Measurements from ENCODE around the gene CIAO3.
"Not testable (repeated sequence)": the region's sequence is repeated elsewhere in the genome, so short reads cannot be mapped to it uniquely, and the experiment has no call there.

Gene CIAO3

GRCh38 chr16:756428-756827 is 15.6 kb upstream of the CIAO3 start:
- Mint-ChIP-seq H3K4me1 (ENCODE audit: low read depth) (no peaks in the 10 kb centered on the region), H3K9me3 (no peaks in the 10 kb centered on the region), H3K4me3 (no peak overlapping the region), H3K27me3 (ENCODE audit: low read depth) (peaks cover 10% of the 10 kb centered on the region), H3K36me3 (ENCODE audit: low read depth) (no peaks in the 10 kb centered on the region), H3K27ac (no peak overlapping the region)

- H3K4me1 Mint-ChIP-seq (ENCODE audit: low read depth) = no peaks in the 10 kb centered on the region
- peaks cover 10% of the 10 kb centered on the region for H3K27me3 Mint-ChIP-seq (ENCODE audit: low read depth)
- no peak overlapping the region for H3K27ac Mint-ChIP-seq
- H3K9me3 Mint-ChIP-seq = no peaks in the 10 kb centered on the region
- H3K4me3 Mint-ChIP-seq = no peak overlapping the region
- H3K36me3 Mint-ChIP-seq (ENCODE audit: low read depth) = no peaks in the 10 kb centered on the region
These were observed 13.9 kb upstream of the CIAO3 start for GRCh38 chr16:754656-755055.

- H3K27me3 Mint-ChIP-seq (ENCODE audit: low read depth) = peaks cover 10% of the 10 kb centered on the region
- H3K4me3 Mint-ChIP-seq; H3K4me1 Mint-ChIP-seq (ENCODE audit: low read depth); H3K27ac Mint-ChIP-seq; H3K36me3 Mint-ChIP-seq (ENCODE audit: low read depth); H3K9me3 Mint-ChIP-seq: not testable (repeated sequence)
These were observed 13.4 kb upstream of the CIAO3 start for GRCh38 chr16:754121-754607.

DNA sequence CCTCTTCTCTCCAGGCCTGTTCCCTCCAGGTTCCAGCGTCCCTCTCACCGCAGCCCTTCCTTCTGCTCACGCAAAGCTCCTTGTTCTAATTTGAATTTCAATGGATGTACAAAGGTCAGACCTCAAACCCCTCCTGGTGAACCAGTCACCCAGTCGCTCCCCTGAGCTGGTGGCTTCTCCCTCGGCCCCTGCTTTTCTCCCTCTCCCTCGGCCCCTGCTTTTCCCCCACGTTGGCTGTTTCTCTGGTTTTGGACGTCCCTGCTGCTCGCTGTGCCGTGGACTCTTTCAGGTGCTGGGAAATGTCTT is 11.2 kb upstream of the CIAO3 start:
- H3K27me3 Mint-ChIP-seq (ENCODE audit: low read depth) = peaks cover 4% of the 10 kb centered on the region
- no peaks in the 10 kb centered on the region for H3K36me3 Mint-ChIP-seq (ENCODE audit: low read depth)
- H3K27ac Mint-ChIP-seq = no peak overlapping the region
- no peak overlapping the region for H3K4me3 Mint-ChIP-seq
- no peaks in the 10 kb centered on the region for H3K4me1 Mint-ChIP-seq (ENCODE audit: low read depth)
- no peaks in the 10 kb centered on the region for H3K9me3 Mint-ChIP-seq

- Mint-ChIP-seq H3K27ac (no peak overlapping the region), H3K27me3 (ENCODE audit: low read depth) (peaks cover 1% of the 10 kb centered on the region), H3K4me3 (no peak overlapping the region)
These were observed 10.6 kb upstream of the CIAO3 start for GRCh38 chr16:751152-752006.

GRCh38 chr16:750485-750884 is 9.7 kb upstream of the CIAO3 start:
- no peak overlapping the region for H3K27ac Mint-ChIP-seq
- H3K36me3 Mint-ChIP-seq (ENCODE audit: low read depth) = no peaks in the 10 kb centered on the region
- H3K4me1 Mint-ChIP-seq (ENCODE audit: low read depth) = no peaks in the 10 kb centered on the region
- H3K27me3 Mint-ChIP-seq (ENCODE audit: low read depth) = no peaks in the 10 kb centered on the region
- H3K4me3 Mint-ChIP-seq = no peak overlapping the region
- no peaks in the 10 kb centered on the region for H3K9me3 Mint-ChIP-seq

More at GRCh38 chr16:751152-752006, 10.6 kb upstream of the CIAO3 start:
- Mint-ChIP-seq H3K9me3 (no peaks in the 10 kb centered on the region), H3K36me3 (ENCODE audit: low read depth) (no peaks in the 10 kb centered on the region), H3K4me1 (ENCODE audit: low read depth) (no peaks in the 10 kb centered on the region)

GRCh38 chr16:749010-749409 is 8.2 kb upstream of the CIAO3 start:
- no peaks in the 10 kb centered on the region for H3K36me3 Mint-ChIP-seq (ENCODE audit: low read depth)
- H3K27me3 Mint-ChIP-seq (ENCODE audit: low read depth) = no peaks in the 10 kb centered on the region

DNA sequence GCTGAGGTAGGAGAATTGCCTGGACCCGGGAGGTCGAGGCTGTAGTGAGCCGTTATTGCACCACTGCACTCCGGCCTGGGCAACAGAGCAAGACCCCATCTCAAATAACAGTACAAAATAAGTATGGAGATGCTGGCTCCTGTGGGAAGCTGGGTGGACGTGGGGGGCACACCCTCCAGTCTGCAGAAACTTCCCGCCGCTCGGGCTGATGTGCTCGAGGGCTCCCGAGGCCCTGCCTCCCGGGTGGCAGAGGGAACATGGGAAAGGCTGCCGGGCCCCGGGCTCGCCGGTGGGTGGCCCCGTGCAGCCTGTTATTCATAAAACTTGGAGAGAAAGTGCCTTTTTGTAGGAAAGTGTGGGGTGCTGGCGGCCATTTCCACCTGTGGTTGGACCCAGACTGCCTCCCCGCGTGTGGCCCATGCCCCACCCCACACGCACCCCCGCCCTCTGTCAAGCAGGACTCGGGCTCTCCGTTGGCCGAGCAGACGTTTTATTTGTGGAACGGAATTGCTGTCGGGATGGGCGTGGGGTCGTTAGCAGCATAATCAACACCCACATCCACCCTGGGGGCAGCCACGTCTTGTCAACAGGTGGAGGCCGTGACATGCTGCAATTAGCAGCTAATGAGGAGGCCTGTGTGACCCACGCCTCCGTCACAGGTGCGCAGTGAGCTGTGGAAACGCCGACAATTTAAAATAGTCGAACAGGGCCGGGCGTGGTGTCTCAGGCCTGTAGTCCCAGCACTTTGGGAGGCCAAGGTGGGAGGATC is 7.4 kb upstream of the CIAO3 start:
- Mint-ChIP-seq H3K27me3 (ENCODE audit: low read depth) (no peaks in the 10 kb centered on the region), H3K36me3 (ENCODE audit: low read depth) (no peaks in the 10 kb centered on the region), H3K4me3 (no peak overlapping the region), H3K9me3 (no peaks in the 10 kb centered on the region), H3K4me1 (ENCODE audit: low read depth) (no peaks in the 10 kb centered on the region), H3K27ac (no peak overlapping the region)

More at GRCh38 chr16:749010-749409, 8.2 kb upstream of the CIAO3 start:
- Mint-ChIP-seq H3K4me1 (ENCODE audit: low read depth) (no peaks in the 10 kb centered on the region), H3K27ac (no peak overlapping the region), H3K4me3 (no peak overlapping the region), H3K9me3 (no peaks in the 10 kb centered on the region)

DNA sequence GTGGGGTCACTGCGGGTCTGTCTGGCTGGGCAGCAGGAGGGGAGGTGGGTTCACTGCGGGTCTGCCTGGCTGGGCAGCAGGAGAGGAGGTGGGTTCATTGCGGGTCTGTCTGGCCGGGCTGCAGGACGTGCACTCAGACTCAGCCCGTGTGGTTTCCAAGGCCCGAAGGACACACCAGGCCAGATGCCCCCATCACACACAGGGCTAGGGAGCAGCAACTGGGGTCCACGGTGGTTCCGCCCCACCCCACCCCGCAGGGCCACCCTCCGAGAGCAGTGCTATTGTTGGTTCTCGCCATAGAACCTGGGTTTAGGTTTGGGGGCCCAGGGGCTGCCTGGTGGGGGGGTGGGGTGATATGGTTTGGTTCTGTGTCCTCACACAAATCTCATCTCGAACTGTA is 5.8 kb upstream of the CIAO3 start:
- H3K4me1 Mint-ChIP-seq (ENCODE audit: low read depth) = no peaks in the 10 kb centered on the region
- H3K9me3 Mint-ChIP-seq = no peaks in the 10 kb centered on the region

DNA sequence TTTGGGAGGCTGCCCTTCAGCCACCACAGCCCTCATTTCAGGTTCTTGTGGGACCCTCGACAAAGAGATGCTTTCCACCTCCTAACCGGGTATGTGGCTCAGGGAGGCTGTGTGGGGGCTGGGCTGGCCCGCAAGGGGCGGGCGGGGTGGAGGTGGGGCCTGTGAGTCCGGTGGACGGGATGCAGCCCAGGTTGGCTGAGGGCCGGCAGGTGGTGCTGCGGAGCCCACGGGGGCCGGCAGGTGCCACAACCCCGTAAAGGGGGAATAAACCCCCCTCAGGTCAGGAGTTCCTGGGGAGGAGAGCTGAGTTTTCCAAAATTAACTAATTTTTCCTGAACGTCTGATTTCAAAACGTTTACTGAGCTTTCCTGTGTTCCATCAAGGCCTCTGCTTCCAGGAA is 4.9 kb upstream of the CIAO3 start:
- no peaks in the 10 kb centered on the region for H3K9me3 Mint-ChIP-seq
- no peaks in the 10 kb centered on the region for H3K36me3 Mint-ChIP-seq (ENCODE audit: low read depth)
- no peak overlapping the region for H3K4me3 Mint-ChIP-seq
- H3K27ac Mint-ChIP-seq = no peak overlapping the region
- H3K27me3 Mint-ChIP-seq (ENCODE audit: low read depth) = no peaks in the 10 kb centered on the region
- H3K4me1 Mint-ChIP-seq (ENCODE audit: low read depth) = no peaks in the 10 kb centered on the region

More for the DNA sequence above, 5.8 kb upstream of the CIAO3 start:
- Mint-ChIP-seq H3K36me3 (ENCODE audit: low read depth) (no peaks in the 10 kb centered on the region), H3K27ac (no peak overlapping the region), H3K27me3 (ENCODE audit: low read depth) (no peaks in the 10 kb centered on the region), H3K4me3 (no peak overlapping the region)

DNA sequence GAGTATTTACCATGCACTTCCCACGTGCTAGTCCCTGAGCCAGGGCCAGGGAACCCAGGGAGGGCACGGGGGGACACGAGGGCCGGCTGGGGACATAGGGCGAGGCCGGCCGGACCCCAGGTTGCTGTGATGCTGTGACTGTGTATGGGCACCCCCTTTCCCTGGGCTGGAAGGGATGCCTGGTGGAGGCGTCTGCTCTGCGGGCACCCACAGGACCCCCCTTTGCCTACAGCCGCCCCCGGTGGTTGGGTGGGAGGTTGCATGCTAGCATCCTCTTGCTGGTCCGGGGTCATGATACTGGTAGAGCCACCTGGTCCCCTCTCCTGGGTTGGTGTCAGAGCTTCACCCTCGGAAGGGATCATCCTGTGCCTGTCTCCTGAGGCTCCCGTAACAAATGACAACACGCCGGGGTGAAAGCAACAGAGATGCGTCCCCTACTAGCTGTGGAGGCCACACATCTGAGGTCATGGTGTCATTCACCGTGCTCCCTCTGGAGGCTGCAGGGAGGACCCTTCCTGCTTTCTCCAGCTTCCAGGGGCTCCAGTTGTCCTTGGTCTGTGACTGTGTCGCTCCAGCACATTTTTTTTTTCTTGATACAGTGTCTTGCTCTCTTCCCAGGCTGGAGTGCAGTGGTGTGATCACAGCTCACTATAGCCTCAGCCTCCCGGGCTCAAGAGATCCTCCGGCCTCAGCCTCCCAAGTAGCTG is 3.1 kb upstream of the CIAO3 start:
- Mint-ChIP-seq H3K4me3 (no peak overlapping the region), H3K36me3 (ENCODE audit: low read depth) (peaks cover 4% of the 10 kb centered on the region), H3K27me3 (ENCODE audit: low read depth) (no peaks in the 10 kb centered on the region), H3K4me1 (ENCODE audit: low read depth) (peaks cover 6% of the 10 kb centered on the region), H3K9me3 (no peaks in the 10 kb centered on the region), H3K27ac (no peak overlapping the region)

DNA sequence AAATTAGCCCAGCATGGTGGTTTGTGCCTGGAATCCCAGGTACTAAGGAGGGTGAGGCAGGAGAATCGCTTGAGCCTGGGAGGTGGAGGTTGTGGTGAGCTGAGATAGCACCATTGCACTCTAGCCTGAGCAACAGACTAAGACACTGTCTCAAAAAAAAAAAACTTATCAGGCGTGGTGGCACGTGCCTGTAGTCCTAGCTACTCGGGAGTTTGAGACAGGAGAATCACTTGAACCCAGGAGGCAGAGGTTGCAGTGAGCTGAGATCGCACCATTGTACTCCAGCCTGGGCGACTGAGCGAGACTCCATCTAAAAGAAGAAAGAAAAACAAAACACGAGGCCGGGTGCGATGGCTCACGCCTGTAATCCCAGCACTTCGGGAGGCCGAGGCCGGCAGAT is 2.1 kb upstream of the CIAO3 start:
- H3K27ac Mint-ChIP-seq; H3K4me1 Mint-ChIP-seq (ENCODE audit: low read depth); H3K36me3 Mint-ChIP-seq (ENCODE audit: low read depth); H3K4me3 Mint-ChIP-seq; H3K9me3 Mint-ChIP-seq; H3K27me3 Mint-ChIP-seq (ENCODE audit: low read depth): not testable (repeated sequence)

DNA sequence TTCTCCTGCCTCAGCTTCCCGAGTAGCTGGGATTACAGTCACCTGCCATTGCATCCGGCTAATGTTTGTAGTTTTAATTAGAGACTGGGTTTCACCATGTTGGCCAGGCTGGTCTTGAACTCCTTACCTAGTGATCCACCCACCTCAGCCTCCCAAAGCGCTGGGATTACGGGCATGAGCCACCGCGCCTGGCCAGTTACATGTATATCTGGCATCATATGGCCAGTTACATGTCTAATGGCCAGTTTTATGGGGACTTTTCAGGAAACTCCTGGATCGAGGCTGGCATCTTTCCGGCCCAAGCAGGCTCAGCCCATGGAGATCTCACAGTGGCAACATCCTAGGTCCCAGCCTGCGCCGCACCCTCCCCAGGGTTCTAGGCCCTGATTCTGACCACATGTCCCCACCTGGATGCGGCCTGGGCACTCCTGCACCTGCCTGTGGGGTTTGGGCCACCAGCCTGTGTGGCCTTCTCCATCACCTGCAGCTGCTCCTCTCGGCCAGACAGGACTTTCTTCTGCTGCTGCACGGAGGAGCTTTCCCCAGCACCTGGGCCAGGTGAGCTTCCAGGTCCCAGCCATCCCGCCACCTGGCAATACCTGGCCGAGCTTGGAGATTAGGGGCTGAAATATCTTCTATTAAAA is 1.3 kb upstream of the CIAO3 start:
- Mint-ChIP-seq H3K36me3 (ENCODE audit: low read depth) (peaks cover 6% of the 10 kb centered on the region), H3K4me1 (ENCODE audit: low read depth) (peaks cover 10% of the 10 kb centered on the region), H3K27ac (no peak overlapping the region), H3K9me3 (no peaks in the 10 kb centered on the region), H3K27me3 (ENCODE audit: low read depth) (no peaks in the 10 kb centered on the region), H3K4me3 (peak overlapping the region; percentile 76)

DNA sequence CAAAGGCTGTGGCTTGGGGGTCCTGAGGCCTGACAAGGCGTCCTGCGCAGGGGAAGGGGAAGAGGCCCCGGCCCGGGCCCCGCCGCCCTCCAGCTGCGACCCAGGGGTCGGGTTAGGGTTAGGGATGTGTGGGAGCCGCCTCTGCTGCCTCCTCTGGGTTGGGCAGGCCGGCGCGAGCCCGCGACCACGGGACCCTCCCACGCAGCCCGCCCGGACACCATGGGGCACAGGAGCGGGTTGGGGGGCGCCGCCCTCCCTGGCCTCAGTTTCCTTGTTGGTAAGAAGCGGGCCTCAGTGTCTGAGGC is 386 bp downstream of the CIAO3 start:
- peak overlapping the region; percentile 76 for H3K4me3 Mint-ChIP-seq
- peak overlapping the region; percentile 62 for H3K27ac Mint-ChIP-seq
- H3K9me3 Mint-ChIP-seq = no peaks in the 10 kb centered on the region
- H3K36me3 Mint-ChIP-seq (ENCODE audit: low read depth) = peaks cover 6% of the 10 kb centered on the region
- H3K27me3 Mint-ChIP-seq (ENCODE audit: low read depth) = no peaks in the 10 kb centered on the region
- peaks cover 13% of the 10 kb centered on the region for H3K4me1 Mint-ChIP-seq (ENCODE audit: low read depth)

Data from T-helper 1 cell treated with Interleukin-12 subunit alpha and Interleukin-12 subunit beta and Interleukin-4 antibody, amounts not matched to agents 30 μg/mL and 1 μg/mL, for 36 hours (primary cell).